HG02642 (cell line): ENCODE data around the gene TNFSF9.
"Not testable (repeated sequence)": the region's sequence is repeated elsewhere in the genome, so short reads cannot be mapped to it uniquely, and the experiment has no call there.

Experiments used
- ATAC-seq: cut with Tn5 transposase; IDR thresholded peaks from one replicate; pipeline ENCODE4 v1.9.1; 2021; ENCODE audit warnings: mild to moderate bottlenecking; ENCODE audit not compliant: unreplicated experiment, poor library complexity

Gene TNFSF9

GRCh38 chr19:6531163-6531955, 533 bp downstream of the TNFSF9 start:
- peak; percentile 8 for ATAC-seq

GRCh38 chr19:6531956-6532243, 1.1 kb downstream of the TNFSF9 start:
- no peak for ATAC-seq

GRCh38 chr19:6532244-6532999, 1.6 kb downstream of the TNFSF9 start:
- ATAC-seq = no peak

GRCh38 chr19:6533000-6533328, 2.1 kb downstream of the TNFSF9 start:
- ATAC-seq = no peak

- no peak for ATAC-seq
These were observed 3.1 kb downstream of the TNFSF9 start for GRCh38 chr19:6533746-6534418.

GRCh38 chr19:6534451-6535093, 3.7 kb downstream of the TNFSF9 start:
- ATAC-seq = no peak

- no peak for ATAC-seq
These were observed 4.8 kb downstream of the TNFSF9 start for GRCh38 chr19:6535558-6536137.

GRCh38 chr19:6539514-6539913, 8.7 kb downstream of the TNFSF9 start:
- ATAC-seq = no peak

GRCh38 chr19:6540918-6541689, 10.3 kb downstream of the TNFSF9 start:
- no peak for ATAC-seq

- ATAC-seq = no peak
These were observed 13.1 kb downstream of the TNFSF9 start for GRCh38 chr19:6543866-6544347.

- not testable (repeated sequence) for ATAC-seq
These were observed 19.9 kb downstream of the TNFSF9 start for GRCh38 chr19:6550679-6551078.

GRCh38 chr19:6551091-6551490, 20.3 kb downstream of the TNFSF9 start:
- ATAC-seq = no peak

- ATAC-seq = peak; percentile 58
These were observed 21.0 kb downstream of the TNFSF9 start for GRCh38 chr19:6551607-6552450.

GRCh38 chr19:6556043-6556449, 25.2 kb downstream of the TNFSF9 start:
- no peak for ATAC-seq

- no peak for ATAC-seq
These were observed 25.8 kb downstream of the TNFSF9 start for GRCh38 chr19:6556480-6557195.

- not testable (repeated sequence) for ATAC-seq
These were observed 31.6 kb downstream of the TNFSF9 start for GRCh38 chr19:6562437-6562836.

- no peak for ATAC-seq
These were observed 33.6 kb downstream of the TNFSF9 start for GRCh38 chr19:6564393-6564792.

GRCh38 chr19:6566727-6567126, 35.9 kb downstream of the TNFSF9 start:
- not testable (repeated sequence) for ATAC-seq
